ENCODE data around the gene CSMD2.

The CSMD2 gene

DNA sequence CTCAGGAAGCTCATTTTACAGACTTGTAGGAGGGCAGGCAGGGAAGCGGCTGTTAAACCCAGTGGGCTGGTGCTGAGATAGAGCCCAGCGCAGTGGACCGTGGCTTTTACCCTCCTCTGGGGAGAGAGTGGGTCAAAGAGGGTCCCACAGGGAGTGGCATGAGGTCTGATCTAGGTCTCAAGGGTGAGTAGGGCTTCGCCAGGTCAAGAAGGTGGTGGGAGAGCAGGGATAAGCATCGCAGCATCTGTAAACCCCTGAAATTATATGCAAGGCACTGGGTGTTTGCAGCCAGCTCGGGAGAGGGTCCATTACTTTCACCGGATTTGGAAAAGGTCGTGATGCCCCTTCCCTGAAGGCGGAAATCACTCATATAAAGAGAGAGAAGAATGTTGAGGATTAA lies 603.5 kb downstream of the CSMD2 start:
- no peaks in the 10 kb centered on the region for H3K9me3 ChIP-seq (ENCODE audit: severe bottlenecking)
- H3K36me3 ChIP-seq, result no peaks in the 10 kb centered on the region
- peaks cover 76% of the 10 kb centered on the region for H3K27me3 ChIP-seq (ENCODE audit: insufficient read depth, low read depth, severe bottlenecking)
- H3K4me3 ChIP-seq (ENCODE audit: low read depth, low read length), result no peak overlapping the region
- TF ChIP-seq CTCF (IDR thresholded peaks at IDR 0.05; ENCODE audit: low read depth, low read length), result no peak
- H3K27ac ChIP-seq, result no peak overlapping the region
- no peak for DNase-seq

DNA sequence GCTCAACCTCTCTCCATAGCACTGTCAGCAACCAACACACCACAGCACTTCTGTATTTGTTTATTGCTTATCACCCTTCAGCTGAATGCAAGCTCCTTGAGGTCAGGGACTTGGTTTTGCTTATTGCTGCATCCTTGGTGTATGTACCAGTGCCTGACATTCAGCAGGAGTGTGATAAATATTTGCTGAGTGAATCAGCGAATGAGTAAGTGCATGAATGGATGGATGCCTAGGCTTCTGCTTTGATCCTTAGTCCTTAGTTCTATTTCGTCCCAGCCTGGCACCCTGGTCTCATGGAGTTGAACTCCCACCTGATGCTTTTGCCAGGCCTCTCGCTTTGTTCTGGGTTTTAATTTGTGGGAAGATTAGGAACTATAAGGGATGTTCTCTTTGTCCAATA lies 604.4 kb downstream of the CSMD2 start:
- no peak for TF ChIP-seq CTCF (IDR thresholded peaks at IDR 0.05; ENCODE audit: low read depth, low read length)
- DNase-seq, result no peak
- H3K27me3 ChIP-seq (ENCODE audit: insufficient read depth, low read depth, severe bottlenecking), result peaks cover 82% of the 10 kb centered on the region

GRCh38 chr1:33548721-33549120 lies 616.3 kb downstream of the CSMD2 start:
- no peak overlapping the region for H3K27ac ChIP-seq
- no peak for TF ChIP-seq CTCF (IDR thresholded peaks at IDR 0.05; ENCODE audit: low read depth, low read length)
- peaks cover 7% of the 10 kb centered on the region for H3K9me3 ChIP-seq (ENCODE audit: severe bottlenecking)
- peaks cover 83% of the 10 kb centered on the region for H3K27me3 ChIP-seq (ENCODE audit: insufficient read depth, low read depth, severe bottlenecking)
- H3K36me3 ChIP-seq, result no peaks in the 10 kb centered on the region
- DNase-seq, result no peak
- H3K4me3 ChIP-seq (ENCODE audit: low read depth, low read length), result no peak overlapping the region

More for the DNA sequence above, 604.4 kb downstream of the CSMD2 start:
- Histone ChIP-seq H3K4me3 (ENCODE audit: low read depth, low read length) (no peak overlapping the region), H3K36me3 (no peaks in the 10 kb centered on the region), H3K9me3 (ENCODE audit: severe bottlenecking) (no peaks in the 10 kb centered on the region), H3K27ac (no peak overlapping the region)

- no peak for DNase-seq
- no peak overlapping the region for H3K4me3 ChIP-seq (ENCODE audit: low read depth, low read length)
- no peak overlapping the region for H3K27ac ChIP-seq
- peaks cover 7% of the 10 kb centered on the region for H3K9me3 ChIP-seq (ENCODE audit: severe bottlenecking)
- peaks cover 83% of the 10 kb centered on the region for H3K27me3 ChIP-seq (ENCODE audit: insufficient read depth, low read depth, severe bottlenecking)
- TF ChIP-seq CTCF (IDR thresholded peaks at IDR 0.05; ENCODE audit: low read depth, low read length), result no peak
- no peaks in the 10 kb centered on the region for H3K36me3 ChIP-seq
These were observed 616.7 kb downstream of the CSMD2 start for GRCh38 chr1:33548319-33548718.

DNA sequence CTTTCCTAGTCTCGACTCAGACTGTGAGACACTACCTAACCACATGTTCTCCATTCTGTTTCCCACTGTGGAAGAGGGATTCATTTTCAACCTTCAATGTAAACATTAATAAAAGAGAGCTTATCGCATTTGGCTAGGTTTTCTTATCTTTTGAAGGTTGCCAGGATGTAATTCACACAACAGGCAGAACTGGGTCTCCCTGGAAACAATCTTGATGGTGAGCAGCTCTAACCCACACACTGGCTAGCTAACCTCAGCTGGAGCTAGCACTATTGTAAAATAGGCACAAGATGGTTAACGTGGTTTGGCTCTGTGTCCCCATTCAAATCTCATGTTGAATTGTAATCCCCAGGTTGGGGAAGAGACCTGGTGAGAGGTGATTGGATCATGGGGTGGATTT lies 617.5 kb downstream of the CSMD2 start:
- Histone ChIP-seq H3K9me3 (ENCODE audit: severe bottlenecking) (peaks cover 7% of the 10 kb centered on the region), H3K27ac (no peak overlapping the region), H3K36me3 (no peaks in the 10 kb centered on the region), H3K27me3 (ENCODE audit: insufficient read depth, low read depth, severe bottlenecking) (peaks cover 83% of the 10 kb centered on the region), H3K4me3 (ENCODE audit: low read depth, low read length) (no peak overlapping the region)
- no peak for DNase-seq
- no peak for TF ChIP-seq CTCF (IDR thresholded peaks at IDR 0.05; ENCODE audit: low read depth, low read length)

GRCh38 chr1:33541966-33542365 lies 623.1 kb downstream of the CSMD2 start:
- TF ChIP-seq CTCF (IDR thresholded peaks at IDR 0.05; ENCODE audit: low read depth, low read length), result no peak
- no peak for DNase-seq
- H3K27ac ChIP-seq, result no peak overlapping the region
- H3K9me3 ChIP-seq (ENCODE audit: severe bottlenecking), result no peaks in the 10 kb centered on the region
- no peak overlapping the region for H3K4me3 ChIP-seq (ENCODE audit: low read depth, low read length)
- peaks cover 96% of the 10 kb centered on the region for H3K27me3 ChIP-seq (ENCODE audit: insufficient read depth, low read depth, severe bottlenecking)
- no peaks in the 10 kb centered on the region for H3K36me3 ChIP-seq

Measured in WERI-Rb-1 (cell line).